GM23338 (cell line): ENCODE results near the gene NELL2. TPM values are rescaled to one million over a fixed set of nuclear protein-coding genes. Genes with fewer than 3 reads are reported as not detected.

Source experiments
- ATAC-seq: fragments of 200-7000 bp; cut with Tn5 transposase; 3 replicates; pipeline ENCODE4 v1.9.1; 2020
- DNase-seq: peaks from one replicate; pipeline ENCODE4 v3.0.0-alpha.2; 2015; ENCODE audit warnings: low spot score
- H2AFZ ChIP-seq: fragments of 200-600 bp; sonication (generic); 2 replicates; pipeline ENCODE4 v1.8.0; 2016; ENCODE audit warnings: antibody characterized with exemption, mild to moderate bottlenecking, moderate library complexity
- H3F3A ChIP-seq: fragments of 200-600 bp; sonication (generic); replicated peaks from 2 replicates; pipeline ENCODE4 v1.8.0; 2017; ENCODE audit warnings: antibody characterized with exemption, mixed run types, low read depth
- H3K27ac ChIP-seq: fragments of 200-600 bp; sonication (generic); 2 replicates; pipeline ENCODE4 v1.6.1; 2016; ENCODE audit warnings: low read depth
- H3K27me3 ChIP-seq: fragments of 200-600 bp; sonication (generic); 2 replicates; pipeline ENCODE4 v1.8.0; 2016; ENCODE audit warnings: mild to moderate bottlenecking, mixed run types, moderate library complexity; ENCODE audit not compliant: insufficient read depth
- H3K36me3 ChIP-seq: fragments of 200-600 bp; sonication (generic); 2 replicates; pipeline ENCODE4 v1.8.0; 2016; ENCODE audit warnings: mild to moderate bottlenecking; ENCODE audit not compliant: insufficient read depth
- H3K4me1 ChIP-seq: fragments of 200-600 bp; sonication (generic); 2 replicates; pipeline ENCODE4 v1.8.0; 2016; ENCODE audit warnings: mild to moderate bottlenecking, moderate library complexity; ENCODE audit not compliant: insufficient read depth
- H3K4me2 ChIP-seq: fragments of 200-600 bp; sonication (generic); 2 replicates; pipeline ENCODE4 v1.7.1; 2017; ENCODE audit warnings: mixed run types
- H3K4me3 ChIP-seq: fragments of 200-600 bp; sonication (generic); 2 replicates; pipeline ENCODE4 v1.6.1; 2016; ENCODE audit warnings: mixed run types
- H3K79me2 ChIP-seq: fragments of 200-600 bp; sonication (generic); replicated peaks from 2 replicates; pipeline ENCODE4 v1.8.0; 2017; ENCODE audit warnings: mild to moderate bottlenecking; ENCODE audit not compliant: insufficient read depth
- H3K9me2 ChIP-seq: fragments of 200-600 bp; sonication (generic); 2 replicates; pipeline ENCODE4 v1.8.0; 2017; ENCODE audit not compliant: insufficient read depth
- H4K20me1 ChIP-seq: fragments of 200-600 bp; sonication (generic); replicated peaks from 2 replicates; pipeline ENCODE4 v1.8.0; 2017; ENCODE audit warnings: mild to moderate bottlenecking; ENCODE audit not compliant: insufficient read depth
- H3K27ac Mint-ChIP-seq: 2 replicates; pipeline ENCODE4 v1.8.0; 2020; ENCODE audit warnings: inconsistent platforms, mild to moderate bottlenecking, moderate library complexity, mixed read lengths
- H3K27me3 Mint-ChIP-seq: 3 replicates; pipeline ENCODE4 v1.8.0; 2022; ENCODE audit warnings: low read depth, mild to moderate bottlenecking, moderate library complexity, mixed read lengths, inconsistent platforms; ENCODE audit not compliant: insufficient read depth, poor library complexity
- H3K36me3 Mint-ChIP-seq: 3 replicates; pipeline ENCODE4 v1.8.0; 2021; ENCODE audit warnings: low read depth, mild to moderate bottlenecking, inconsistent platforms, moderate library complexity, mixed read lengths
- H3K4me1 Mint-ChIP-seq: 3 replicates; pipeline ENCODE4 v1.8.0; 2020; ENCODE audit warnings: mild to moderate bottlenecking, inconsistent platforms, mixed read lengths
- H3K4me3 Mint-ChIP-seq: 3 replicates; pipeline ENCODE4 v1.8.0; 2021; ENCODE audit warnings: moderate library complexity, mild to moderate bottlenecking, inconsistent platforms, mixed read lengths
- H3K9me3 Mint-ChIP-seq: 3 replicates; pipeline ENCODE4 v1.8.0; 2020; ENCODE audit warnings: moderate library complexity, mild to moderate bottlenecking, inconsistent platforms, mixed read lengths
- CTCF ChIP-seq, 2 experiments: fragments of 200-600 bp in 1 of 2; sonication (generic) in 1 of 2; conservative IDR thresholded peaks; 2 replicates each; pipeline versions ENCODE4 v1.5.1 to v1.6.1; 2016 to 2017; ENCODE audit warnings: antibody characterized with exemption in 2 of 2, low read depth in 2 of 2, mild to moderate bottlenecking in 2 of 2, moderate library complexity in 1 of 2
- EZH2phosphoT487 ChIP-seq: fragments of 200-600 bp; sonication (generic); IDR thresholded peaks from one replicate; pipeline ENCODE4 v1.8.1; 2018; ENCODE audit warnings: antibody characterized with exemption; ENCODE audit not compliant: unreplicated experiment
- NANOG ChIP-seq: IDR thresholded peaks from 2 replicates; pipeline ENCODE4 v1.6.1; 2016; ENCODE audit warnings: antibody characterized with exemption, borderline replicate concordance
- POLR2AphosphoS5 ChIP-seq: IDR thresholded peaks from 2 replicates; pipeline ENCODE4 v1.6.1; 2016; ENCODE audit warnings: antibody characterized with exemption, low read depth
- ZNF331 ChIP-seq: fragments of 250-450 bp; sonication (Bioruptor Pico); IDR thresholded peaks from 2 replicates; pipeline ENCODE4 v1.5.0; 2020; ENCODE audit warnings: low read depth, mild to moderate bottlenecking, moderate library complexity
- polyA plus RNA-seq: library from polyadenylated mRNA; unstranded; fragments of >200 nt; fragmentation: Nextera tagmentation; extraction: Ambion mirVana; gene quantifications from 2 replicates; pipeline ENCODE4 v1.2.1, GENCODE V29; 2016
- total RNA-seq: library from RNA; depleted of rRNA; stranded (reverse); fragments of >200 nt; shearing (Covaris generic); gene quantifications from 2 replicates; pipeline ENCODE4 v1.2.3, GENCODE V29; 2014
- TF ChIP-seq, protein P1 (sequence below): IDR thresholded peaks from 2 replicates; pipeline ENCODE4 v1.6.1; 2016; ENCODE audit warnings: antibody characterized with exemption
- TF ChIP-seq, protein P2 (sequence below): fragments of 250-450 bp; sonication (Bioruptor Pico); IDR thresholded peaks from 2 replicates; pipeline ENCODE4 v1.5.0; 2020; ENCODE audit warnings: mild to moderate bottlenecking, moderate library complexity

Gene NELL2
- total and polyA plus RNA-seq, 2 experiments from 2014 or later = 25.1 to 99.5 TPM

GRCh38 chr12:44885902-44886301 is 9.8 kb upstream of the NELL2 start:
- H3K4me1 ChIP-seq = peaks cover 5% of the 10 kb centered on the region
- H3K27ac Mint-ChIP-seq = no peak overlapping the region
- TF ChIP-seq POLR2AphosphoS5 (no peak), CTCF (conservative IDR thresholded peaks at IDR 0.05; ENCODE audit: low read depth in 2 of 2) (no peak)

DNA sequence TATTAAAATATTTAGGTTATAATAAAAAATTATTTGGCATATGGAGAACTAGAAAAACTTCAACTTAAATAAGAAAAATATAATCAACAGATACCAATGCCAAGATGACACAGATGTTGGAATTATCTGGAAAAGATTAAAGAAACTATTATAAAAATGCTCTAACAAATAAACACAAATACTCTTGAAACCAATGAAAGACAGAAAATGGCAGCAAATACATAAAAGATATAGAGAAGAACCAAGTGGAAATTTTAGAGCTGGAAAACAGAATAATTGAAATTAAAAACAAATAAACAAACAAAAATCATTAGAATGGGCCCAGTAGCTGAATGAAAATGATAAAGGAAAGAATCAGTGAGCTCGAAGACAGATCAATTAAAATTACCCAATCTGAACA is 5.1 kb upstream of the NELL2 start:
- peaks cover 29% of the 10 kb centered on the region for H3K9me3 Mint-ChIP-seq
- no peak overlapping the region for H3K27ac Mint-ChIP-seq
- Histone ChIP-seq H3K9me2 (no peaks in the 10 kb centered on the region), H3K4me1 (peaks cover 5% of the 10 kb centered on the region; the same call in 1 of the 2 replicates), H4K20me1 (no peaks in the 10 kb centered on the region), H2AFZ (no peak overlapping the region), H3K4me2 (no peak overlapping the region), H3K79me2 (no peaks in the 10 kb centered on the region), H3K36me3 (peaks cover 3% of the 10 kb centered on the region; the same call in 1 of the 2 replicates), H3K4me3 (no peak overlapping the region), H3K27ac (no peak overlapping the region), H3K27me3 (peaks cover 6% of the 10 kb centered on the region; the same call in 1 of the 2 replicates), H3F3A (no peaks in the 10 kb centered on the region)
- no peaks in the 10 kb centered on the region for H3K27me3 Mint-ChIP-seq
- no peak overlapping the region for H3K4me3 Mint-ChIP-seq
- DNase-seq = no peak
- peaks cover 22% of the 10 kb centered on the region; the same call in 2 of the 3 replicates for H3K36me3 Mint-ChIP-seq
- no peak for ATAC-seq
- H3K4me1 Mint-ChIP-seq = peaks cover 3% of the 10 kb centered on the region; the same call in 2 of the 3 replicates
- TF ChIP-seq EZH2phosphoT487 = no peak
- no peak for TF ChIP-seq POLR2AphosphoS5
- TF ChIP-seq ZNF331 (CRISPR knock-in tag) = no peak
- TF ChIP-seq, protein P1, sequence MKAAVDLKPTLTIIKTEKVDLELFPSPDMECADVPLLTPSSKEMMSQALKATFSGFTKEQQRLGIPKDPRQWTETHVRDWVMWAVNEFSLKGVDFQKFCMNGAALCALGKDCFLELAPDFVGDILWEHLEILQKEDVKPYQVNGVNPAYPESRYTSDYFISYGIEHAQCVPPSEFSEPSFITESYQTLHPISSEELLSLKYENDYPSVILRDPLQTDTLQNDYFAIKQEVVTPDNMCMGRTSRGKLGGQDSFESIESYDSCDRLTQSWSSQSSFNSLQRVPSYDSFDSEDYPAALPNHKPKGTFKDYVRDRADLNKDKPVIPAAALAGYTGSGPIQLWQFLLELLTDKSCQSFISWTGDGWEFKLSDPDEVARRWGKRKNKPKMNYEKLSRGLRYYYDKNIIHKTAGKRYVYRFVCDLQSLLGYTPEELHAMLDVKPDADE = no peak
- no peak for TF ChIP-seq NANOG
- TF ChIP-seq CTCF (conservative IDR thresholded peaks at IDR 0.05; ENCODE audit: low read depth in 2 of 2) = no peak
- TF ChIP-seq, protein P2, sequence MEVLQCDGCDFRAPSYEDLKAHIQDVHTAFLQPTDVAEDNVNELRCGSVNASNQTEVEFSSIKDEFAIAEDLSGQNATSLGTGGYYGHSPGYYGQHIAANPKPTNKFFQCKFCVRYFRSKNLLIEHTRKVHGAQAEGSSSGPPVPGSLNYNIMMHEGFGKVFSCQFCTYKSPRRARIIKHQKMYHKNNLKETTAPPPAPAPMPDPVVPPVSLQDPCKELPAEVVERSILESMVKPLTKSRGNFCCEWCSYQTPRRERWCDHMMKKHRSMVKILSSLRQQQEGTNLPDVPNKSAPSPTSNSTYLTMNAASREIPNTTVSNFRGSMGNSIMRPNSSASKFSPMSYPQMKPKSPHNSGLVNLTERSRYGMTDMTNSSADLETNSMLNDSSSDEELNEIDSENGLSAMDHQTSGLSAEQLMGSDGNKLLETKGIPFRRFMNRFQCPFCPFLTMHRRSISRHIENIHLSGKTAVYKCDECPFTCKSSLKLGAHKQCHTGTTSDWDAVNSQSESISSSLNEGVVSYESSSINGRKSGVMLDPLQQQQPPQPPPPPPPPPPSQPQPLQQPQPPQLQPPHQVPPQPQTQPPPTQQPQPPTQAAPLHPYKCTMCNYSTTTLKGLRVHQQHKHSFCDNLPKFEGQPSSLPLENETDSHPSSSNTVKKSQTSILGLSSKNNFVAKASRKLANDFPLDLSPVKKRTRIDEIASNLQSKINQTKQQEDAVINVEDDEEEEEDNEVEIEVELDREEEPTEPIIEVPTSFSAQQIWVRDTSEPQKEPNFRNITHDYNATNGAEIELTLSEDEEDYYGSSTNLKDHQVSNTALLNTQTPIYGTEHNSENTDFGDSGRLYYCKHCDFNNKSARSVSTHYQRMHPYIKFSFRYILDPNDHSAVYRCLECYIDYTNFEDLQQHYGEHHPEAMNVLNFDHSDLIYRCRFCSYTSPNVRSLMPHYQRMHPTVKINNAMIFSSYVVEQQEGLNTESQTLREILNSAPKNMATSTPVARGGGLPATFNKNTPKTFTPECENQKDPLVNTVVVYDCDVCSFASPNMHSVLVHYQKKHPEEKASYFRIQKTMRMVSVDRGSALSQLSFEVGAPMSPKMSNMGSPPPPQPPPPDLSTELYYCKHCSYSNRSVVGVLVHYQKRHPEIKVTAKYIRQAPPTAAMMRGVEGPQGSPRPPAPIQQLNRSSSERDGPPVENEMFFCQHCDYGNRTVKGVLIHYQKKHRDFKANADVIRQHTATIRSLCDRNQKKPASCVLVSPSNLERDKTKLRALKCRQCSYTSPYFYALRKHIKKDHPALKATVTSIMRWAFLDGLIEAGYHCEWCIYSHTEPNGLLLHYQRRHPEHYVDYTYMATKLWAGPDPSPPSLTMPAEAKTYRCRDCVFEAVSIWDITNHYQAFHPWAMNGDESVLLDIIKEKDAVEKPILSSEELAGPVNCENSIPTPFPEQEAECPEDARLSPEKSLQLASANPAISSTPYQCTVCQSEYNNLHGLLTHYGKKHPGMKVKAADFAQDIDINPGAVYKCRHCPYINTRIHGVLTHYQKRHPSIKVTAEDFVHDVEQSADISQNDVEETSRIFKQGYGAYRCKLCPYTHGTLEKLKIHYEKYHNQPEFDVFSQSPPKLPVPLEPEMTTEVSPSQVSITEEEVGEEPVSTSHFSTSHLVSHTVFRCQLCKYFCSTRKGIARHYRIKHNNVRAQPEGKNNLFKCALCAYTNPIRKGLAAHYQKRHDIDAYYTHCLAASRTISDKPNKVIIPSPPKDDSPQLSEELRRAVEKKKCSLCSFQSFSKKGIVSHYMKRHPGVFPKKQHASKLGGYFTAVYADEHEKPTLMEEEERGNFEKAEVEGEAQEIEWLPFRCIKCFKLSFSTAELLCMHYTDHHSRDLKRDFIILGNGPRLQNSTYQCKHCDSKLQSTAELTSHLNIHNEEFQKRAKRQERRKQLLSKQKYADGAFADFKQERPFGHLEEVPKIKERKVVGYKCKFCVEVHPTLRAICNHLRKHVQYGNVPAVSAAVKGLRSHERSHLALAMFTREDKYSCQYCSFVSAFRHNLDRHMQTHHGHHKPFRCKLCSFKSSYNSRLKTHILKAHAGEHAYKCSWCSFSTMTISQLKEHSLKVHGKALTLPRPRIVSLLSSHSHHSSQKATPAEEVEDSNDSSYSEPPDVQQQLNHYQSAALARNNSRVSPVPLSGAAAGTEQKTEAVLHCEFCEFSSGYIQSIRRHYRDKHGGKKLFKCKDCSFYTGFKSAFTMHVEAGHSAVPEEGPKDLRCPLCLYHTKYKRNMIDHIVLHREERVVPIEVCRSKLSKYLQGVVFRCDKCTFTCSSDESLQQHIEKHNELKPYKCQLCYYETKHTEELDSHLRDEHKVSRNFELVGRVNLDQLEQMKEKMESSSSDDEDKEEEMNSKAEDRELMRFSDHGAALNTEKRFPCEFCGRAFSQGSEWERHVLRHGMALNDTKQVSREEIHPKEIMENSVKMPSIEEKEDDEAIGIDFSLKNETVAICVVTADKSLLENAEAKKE (CRISPR knock-in tag) = no peak

More at GRCh38 chr12:44885902-44886301, 9.8 kb upstream of the NELL2 start:
- Histone ChIP-seq H3K4me2 (no peak overlapping the region), H3K36me3 (peaks cover 3% of the 10 kb centered on the region; the same call in 1 of the 2 replicates), H3K4me3 (no peak overlapping the region), H2AFZ (no peak overlapping the region), H3K79me2 (no peaks in the 10 kb centered on the region), H3K27me3 (no peaks in the 10 kb centered on the region), H3F3A (no peaks in the 10 kb centered on the region), H3K27ac (no peak overlapping the region), H3K9me2 (no peaks in the 10 kb centered on the region), H4K20me1 (no peaks in the 10 kb centered on the region)
- H3K4me1 Mint-ChIP-seq = peaks cover 4% of the 10 kb centered on the region; the same call in 1 of the 3 replicates
- ATAC-seq = no peak
- H3K4me3 Mint-ChIP-seq = no peak overlapping the region
- no peaks in the 10 kb centered on the region for H3K27me3 Mint-ChIP-seq
- H3K9me3 Mint-ChIP-seq = peaks cover 20% of the 10 kb centered on the region
- H3K36me3 Mint-ChIP-seq = peaks cover 11% of the 10 kb centered on the region; the same call in 2 of the 3 replicates
- DNase-seq = no peak
